ENCODE data around the gene SAMD4B. TPM values are rescaled to one million over a fixed set of nuclear protein-coding genes. Genes with fewer than 3 reads are reported as not detected.

SAMD4B gene
- total and polyA plus RNA-seq, 10 of the 15 experiments (the other 5 are each of a cell fraction or from before 2014, with no cell fraction given), result 2.4 to 43.3 (median 23.9) TPM

DNA sequence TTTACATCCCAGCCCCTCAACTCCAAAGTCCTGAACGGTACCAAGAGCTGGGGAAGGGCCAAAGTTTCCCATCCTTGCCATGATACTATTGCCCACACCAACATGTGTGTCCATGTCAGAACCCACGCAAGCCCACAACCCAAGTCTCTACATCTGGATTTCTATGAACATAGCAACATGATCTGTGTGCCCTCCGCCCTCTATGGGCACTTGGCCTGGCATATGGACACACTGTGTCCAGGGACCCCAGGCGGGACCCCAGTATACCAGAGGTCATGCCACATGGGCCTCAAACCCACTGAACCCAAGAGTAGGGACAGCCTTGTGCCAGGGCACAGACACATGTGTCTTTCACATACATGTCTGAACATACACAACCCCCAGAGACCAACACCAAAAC, 23.5 kb upstream of the SAMD4B start:
- no peak overlapping the region for H2AFZ ChIP-seq (ENCODE audit: control insufficient read depth, low read depth, low read length)
- WGBS (ENCODE audit: insufficient coverage, insufficient replicate concordance, low lambda C conversion rate, missing lambda C conversion rate), result 40% methylated on average over 4 of the region's 4 CpGs
- TF ChIP-seq RELA (IDR thresholded peaks at IDR 0.05; ENCODE audit: borderline replicate concordance, partially characterized antibody) (no peak), NFYA (IDR thresholded peaks at IDR 0.05; ENCODE audit: borderline replicate concordance, low read depth, low read length) (no peak), RAD21 (IDR thresholded peaks at IDR 0.05; ENCODE audit: insufficient read depth, low read depth, low read length) (no peak), ZZZ3 (IDR thresholded peaks at IDR 0.05; ENCODE audit: control insufficient read depth, insufficient read length, low read depth) (no peak), EZH2 (IDR thresholded peaks at IDR 0.05; ENCODE audit: borderline replicate concordance, control insufficient read depth, low read depth, low read length) (no peak), NR2F1 (conservative IDR thresholded peaks at IDR 0.05) (no peak), SUPT20H (IDR thresholded peaks at IDR 0.05; ENCODE audit: borderline replicate concordance, control insufficient read depth, low read depth, low read length) (no peak), JUND (IDR thresholded peaks at IDR 0.05; ENCODE audit: low read depth, low read length) (no peak), HDGF (IDR thresholded peaks at IDR 0.05) (no peak), TAF1 (IDR thresholded peaks at IDR 0.05; ENCODE audit: borderline replicate concordance, low read depth, low read length) (no peak)
- TF ChIP-seq, protein P1, sequence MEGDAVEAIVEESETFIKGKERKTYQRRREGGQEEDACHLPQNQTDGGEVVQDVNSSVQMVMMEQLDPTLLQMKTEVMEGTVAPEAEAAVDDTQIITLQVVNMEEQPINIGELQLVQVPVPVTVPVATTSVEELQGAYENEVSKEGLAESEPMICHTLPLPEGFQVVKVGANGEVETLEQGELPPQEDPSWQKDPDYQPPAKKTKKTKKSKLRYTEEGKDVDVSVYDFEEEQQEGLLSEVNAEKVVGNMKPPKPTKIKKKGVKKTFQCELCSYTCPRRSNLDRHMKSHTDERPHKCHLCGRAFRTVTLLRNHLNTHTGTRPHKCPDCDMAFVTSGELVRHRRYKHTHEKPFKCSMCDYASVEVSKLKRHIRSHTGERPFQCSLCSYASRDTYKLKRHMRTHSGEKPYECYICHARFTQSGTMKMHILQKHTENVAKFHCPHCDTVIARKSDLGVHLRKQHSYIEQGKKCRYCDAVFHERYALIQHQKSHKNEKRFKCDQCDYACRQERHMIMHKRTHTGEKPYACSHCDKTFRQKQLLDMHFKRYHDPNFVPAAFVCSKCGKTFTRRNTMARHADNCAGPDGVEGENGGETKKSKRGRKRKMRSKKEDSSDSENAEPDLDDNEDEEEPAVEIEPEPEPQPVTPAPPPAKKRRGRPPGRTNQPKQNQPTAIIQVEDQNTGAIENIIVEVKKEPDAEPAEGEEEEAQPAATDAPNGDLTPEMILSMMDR (IDR thresholded peaks at IDR 0.05 in 2 of 3, conservative IDR thresholded peaks at IDR 0.05 in 1 of 3; ENCODE audit: control insufficient read depth in 2 of 3, extremely low read depth in 1 of 3, insufficient read depth in 1 of 3, low read depth in 3 of 3, low read length in 3 of 3), result no peak
- TF ChIP-seq, protein P2, sequence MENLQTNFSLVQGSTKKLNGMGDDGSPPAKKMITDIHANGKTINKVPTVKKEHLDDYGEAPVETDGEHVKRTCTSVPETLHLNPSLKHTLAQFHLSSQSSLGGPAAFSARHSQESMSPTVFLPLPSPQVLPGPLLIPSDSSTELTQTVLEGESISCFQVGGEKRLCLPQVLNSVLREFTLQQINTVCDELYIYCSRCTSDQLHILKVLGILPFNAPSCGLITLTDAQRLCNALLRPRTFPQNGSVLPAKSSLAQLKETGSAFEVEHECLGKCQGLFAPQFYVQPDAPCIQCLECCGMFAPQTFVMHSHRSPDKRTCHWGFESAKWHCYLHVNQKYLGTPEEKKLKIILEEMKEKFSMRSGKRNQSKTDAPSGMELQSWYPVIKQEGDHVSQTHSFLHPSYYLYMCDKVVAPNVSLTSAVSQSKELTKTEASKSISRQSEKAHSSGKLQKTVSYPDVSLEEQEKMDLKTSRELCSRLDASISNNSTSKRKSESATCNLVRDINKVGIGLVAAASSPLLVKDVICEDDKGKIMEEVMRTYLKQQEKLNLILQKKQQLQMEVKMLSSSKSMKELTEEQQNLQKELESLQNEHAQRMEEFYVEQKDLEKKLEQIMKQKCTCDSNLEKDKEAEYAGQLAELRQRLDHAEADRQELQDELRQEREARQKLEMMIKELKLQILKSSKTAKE (IDR thresholded peaks at IDR 0.05; ENCODE audit: low read depth, poor library complexity, severe bottlenecking), result no peak
- no peak for FAIRE-seq
- ChIA-PET RAD21 (ENCODE audit: unreplicated experiment) (no interaction called here), SMC1A (ENCODE audit: uncharacterized antibody, unreplicated experiment) (no interaction called here), CTCF (interaction anchor here (0.6 kb wide), 1 partner anchor 51 kb away, joined by 4 read pairs; no protein-coding TSS in a partner anchor), POLR2A (no interaction called here)
- H3K36me3 ChIP-seq (ENCODE audit: control insufficient read depth in 2 of 2, insufficient read depth in 2 of 2, low read length in 1 of 2), result no peaks in the 10 kb centered on the region
- no peaks in the 10 kb centered on the region for H3K4me1 ChIP-seq (ENCODE audit: control insufficient read depth, insufficient read depth, low read length)
- H3K9me3 ChIP-seq (replicated peaks; ENCODE audit: control insufficient read depth, insufficient read depth, low read length), result no peaks in the 10 kb centered on the region
- H4K20me1 ChIP-seq (ENCODE audit: control insufficient read depth, insufficient read depth), result no peaks in the 10 kb centered on the region
- H3K27me3 ChIP-seq (replicated peaks in 1 of 2; ENCODE audit: control insufficient read depth in 2 of 2, insufficient read depth in 2 of 2, low read length in 1 of 2), result no peaks in the 10 kb centered on the region; a peak in 1 of 4 replicates
- no peaks in the 10 kb centered on the region for H3K79me2 ChIP-seq (ENCODE audit: control insufficient read depth, insufficient read depth, low read length)
- no TSS peak for BruUV-seq (replicated peaks)
- intact Hi-C loops (cut with micrococcal nuclease; ENCODE audit: unreplicated experiment) (no loop called here), in situ Hi-C loops (cut with MboI) (no loop called here)
- no peak for ATAC-seq
- no peak overlapping the region for H3K9ac ChIP-seq (ENCODE audit: control insufficient read depth, insufficient read depth, low read length)
- no peak overlapping the region for H3K4me3 ChIP-seq
- H3K4me2 ChIP-seq (ENCODE audit: control insufficient read depth, insufficient read depth), result no peak overlapping the region
- H3K27ac ChIP-seq (ENCODE audit: control insufficient read depth, insufficient read depth), result no peak overlapping the region
- no peak for DNase-seq (ENCODE audit: low read depth, low spot score)
